IMR-90 (cell line): ENCODE measurements around the gene USP25. TPM values are rescaled to one million over a fixed set of nuclear protein-coding genes. Genes with fewer than 3 reads are reported as not detected.

ENCODE experiments used
- ATAC-seq: fragments of 200-7000 bp; cut with Tn5 transposase; 2 replicates; pipeline ENCODE4 v1.9.1; 2020; ENCODE audit warnings: low read depth, mild to moderate bottlenecking, moderate library complexity
- BruUV-seq: library from RNA; stranded (reverse); fragments of 400-500 nt; replicated peaks from 2 replicates; lab custom pipeline; 2021; lab: Mats Ljungman, UMichigan
- CTCF ChIA-PET: fragments of 300-600 bp; formaldehyde crosslinking; extraction: SDS; loops from one replicate; lab custom pipeline; 2021; ENCODE audit warnings: antibody characterized with exemption; lab: Yijun Ruan, JAX
- POLR2A ChIA-PET: fragments of 300-600 bp; sonication (Branson Sonifier 250); formaldehyde crosslinking; loops from one replicate; lab custom pipeline; 2022; ENCODE audit warnings: antibody characterized with exemption; ENCODE audit not compliant: unreplicated experiment; lab: Charles Lee
- DNase-seq: peaks from one replicate; pipeline ENCODE4 v3.0.0; 2013
- H2AFZ ChIP-seq: replicated peaks from 2 replicates; pipeline ENCODE3; 2013; ENCODE audit warnings: low read length, mild to moderate bottlenecking; ENCODE audit not compliant: poor library complexity
- H2AK5ac ChIP-seq: 2 replicates; pipeline ENCODE4 v1.6.1; 2013; ENCODE audit warnings: low read depth, low read length, inconsistent platforms
- H2AK9ac ChIP-seq: replicated peaks from 2 replicates; pipeline ENCODE3; 2013; ENCODE audit warnings: mild to moderate bottlenecking, low read depth, low read length, moderate library complexity; ENCODE audit not compliant: poor library complexity
- H2BK120ac ChIP-seq: 2 replicates; pipeline ENCODE4 v1.6.1; 2013; ENCODE audit warnings: low read depth, low read length, inconsistent platforms
- H2BK15ac ChIP-seq: 3 replicates; pipeline ENCODE4 v1.6.1; 2013; ENCODE audit warnings: low read depth, low read length, inconsistent platforms
- H2BK20ac ChIP-seq: 2 replicates; pipeline ENCODE4 v1.6.1; 2013; ENCODE audit warnings: low read depth, mild to moderate bottlenecking, inconsistent platforms, low read length, moderate library complexity
- H2BK5ac ChIP-seq: 2 replicates; pipeline ENCODE4 v1.6.1; 2013; ENCODE audit warnings: mild to moderate bottlenecking, low read depth, low read length, inconsistent platforms; ENCODE audit not compliant: poor library complexity, severe bottlenecking
- H3K14ac ChIP-seq: replicated peaks from 2 replicates; pipeline ENCODE4 v1.6.1; 2013; ENCODE audit warnings: low read depth, low read length, inconsistent platforms
- H3K18ac ChIP-seq: 2 replicates; pipeline ENCODE4 v1.6.1; 2013; ENCODE audit warnings: low read depth, low read length, control low read depth
- H3K23ac ChIP-seq: 2 replicates; pipeline ENCODE4 v1.6.1; 2013; ENCODE audit warnings: low read depth, low read length, inconsistent platforms
- H3K27ac ChIP-seq: 2 replicates; pipeline ENCODE4 v1.5.1; 2013; ENCODE audit warnings: mild to moderate bottlenecking, control low read depth, low read length; ENCODE audit not compliant: insufficient read depth
- H3K27me3 ChIP-seq: 2 replicates; pipeline ENCODE4 v1.6.1; 2013; ENCODE audit warnings: low read length; ENCODE audit not compliant: control insufficient read depth, insufficient read depth
- H3K36me3 ChIP-seq: 2 replicates; pipeline ENCODE4 v1.6.1; 2013; ENCODE audit warnings: low read length, mixed read lengths; ENCODE audit not compliant: control insufficient read depth, insufficient read depth
- H3K4ac ChIP-seq: 2 replicates; pipeline ENCODE4 v1.6.1; 2013; ENCODE audit warnings: low read depth, low read length, inconsistent platforms
- H3K4me1 ChIP-seq: 2 replicates; pipeline ENCODE4 v1.6.1; 2013; ENCODE audit warnings: low read length, mixed read lengths; ENCODE audit not compliant: control insufficient read depth, insufficient read depth
- H3K4me2 ChIP-seq: 2 replicates; pipeline ENCODE4 v1.6.1; 2013; ENCODE audit warnings: low read depth, mild to moderate bottlenecking, control low read depth, low read length, moderate library complexity
- H3K4me3 ChIP-seq: 2 replicates; pipeline ENCODE4 v1.5.1; 2013; ENCODE audit warnings: low read depth, mild to moderate bottlenecking, control low read depth, low read length, moderate library complexity; ENCODE audit not compliant: insufficient read depth
- H3K56ac ChIP-seq: 2 replicates; pipeline ENCODE4 v1.6.1; 2013; ENCODE audit warnings: low read length, inconsistent platforms; ENCODE audit not compliant: insufficient read depth; ENCODE audit errors: extremely low read depth
- H3K79me1 ChIP-seq, 2 experiments: 2 replicates each; pipeline ENCODE4 v1.6.1; 2013; ENCODE audit warnings: low read length in 2 of 2, inconsistent platforms in 1 of 2, low read depth in 1 of 2
- H3K9ac ChIP-seq: 2 replicates; pipeline ENCODE4 v1.6.1; 2013; ENCODE audit warnings: low read depth, low read length, control low read depth
- H3K9me1 ChIP-seq: 2 replicates; pipeline ENCODE4 v1.6.1; 2013; ENCODE audit warnings: low read length, inconsistent platforms; ENCODE audit not compliant: insufficient read depth
- H3K9me3 ChIP-seq: 2 replicates; pipeline ENCODE4 v1.6.1; 2013; ENCODE audit warnings: low read length; ENCODE audit not compliant: control insufficient read depth, insufficient read depth
- H4K20me1 ChIP-seq: 2 replicates; pipeline ENCODE4 v1.6.1; 2013; ENCODE audit warnings: low read length, inconsistent platforms; ENCODE audit not compliant: insufficient read depth
- H4K5ac ChIP-seq: 2 replicates; pipeline ENCODE4 v1.6.1; 2013; ENCODE audit warnings: mild to moderate bottlenecking, low read depth, low read length, control low read depth
- H4K8ac ChIP-seq, 2 experiments: 2 replicates each; pipeline ENCODE4 v1.6.1; 2013; ENCODE audit warnings: low read depth in 2 of 2, low read length in 2 of 2, control low read depth in 1 of 2, inconsistent platforms in 1 of 2
- H4K91ac ChIP-seq: 2 replicates; pipeline ENCODE4 v1.6.1; 2013; ENCODE audit warnings: low read depth, low read length, inconsistent platforms; ENCODE audit not compliant: insufficient read depth
- BHLHE40 ChIP-seq: fragments of 150-350 bp; IDR thresholded peaks from 2 replicates; pipeline ENCODE4 v1.6.1; 2016; ENCODE audit warnings: mild to moderate bottlenecking, low read depth, low read length
- CEBPB ChIP-seq: IDR thresholded peaks from 2 replicates; pipeline ENCODE4 v1.6.1; 2012; ENCODE audit warnings: low read depth, low read length, improper control_type of control experiment
- CHD1 ChIP-seq: IDR thresholded peaks from 2 replicates; pipeline ENCODE4 v1.6.1; 2012; ENCODE audit warnings: low read depth, low read length, improper control_type of control experiment
- ELK1 ChIP-seq: fragments of 150-350 bp; IDR thresholded peaks from 2 replicates; pipeline ENCODE4 v1.6.1; 2016; ENCODE audit warnings: low read depth, mild to moderate bottlenecking, low read length, moderate library complexity, borderline replicate concordance
- FOS ChIP-seq: fragments of 150-350 bp; IDR thresholded peaks from 2 replicates; pipeline ENCODE4 v1.6.1; 2016; ENCODE audit warnings: low read depth, low read length
- NFE2L2 ChIP-seq: fragments of 150-350 bp; IDR thresholded peaks from 2 replicates; pipeline ENCODE4 v1.6.1; 2016; ENCODE audit warnings: low read depth, mild to moderate bottlenecking, low read length
- POLR2A ChIP-seq: IDR thresholded peaks from 2 replicates; pipeline ENCODE4 v1.6.1; 2012; ENCODE audit warnings: mild to moderate bottlenecking, low read depth, low read length
- RAD21 ChIP-seq: IDR thresholded peaks from 2 replicates; pipeline ENCODE4 v1.6.1; 2012; ENCODE audit warnings: low read length, improper control_type of control experiment
- RCOR1 ChIP-seq: IDR thresholded peaks from 2 replicates; pipeline ENCODE4 v1.6.1; 2012; ENCODE audit warnings: mild to moderate bottlenecking, low read length, improper control_type of control experiment; ENCODE audit not compliant: insufficient replicate concordance
- USF2 ChIP-seq: fragments of 150-350 bp; IDR thresholded peaks from 2 replicates; pipeline ENCODE4 v1.6.1; 2017; ENCODE audit warnings: mild to moderate bottlenecking, antibody characterized with exemption, low read length, low read depth
- WGBS, 2 experiments: methylation state at CpG; one replicate each; pipeline versions ENCODE4 v1.1.5 to v1.1.7; 2013; ENCODE audit warnings: missing lambda C conversion rate in 2 of 2; ENCODE audit not compliant: insufficient read length in 1 of 2; ENCODE audit errors: extremely low coverage in 2 of 2; 5-methylcytosine and 5-hydroxymethylcytosine counted together
- dilution Hi-C: fragments of 300-500 bp; cut with HindIII; formaldehyde crosslinking; loops from one replicate; pipeline ENCODE4 v1.14.3; 2018; ENCODE audit warnings: low sequenced_read_pairs; ENCODE audit not compliant: unreplicated experiment
- in situ Hi-C: fragments of 300-500 bp; cut with MboI; formaldehyde crosslinking; loops from 3 replicates; pipeline ENCODE4 v1.14.3; 2019; ENCODE audit warnings: low sequenced_read_pairs, inconsistent platforms, mixed read lengths
- intact Hi-C: fragments of 100-400 bp; cut with micrococcal nuclease; formaldehyde crosslinking; loops from 2 replicates; pipeline ENCODE4 v1.10.0; 2022
- polyA plus RNA-seq, 3 experiments: library from polyadenylated mRNA; depleted of rRNA; stranded (reverse); fragments of >200 nt; gene quantifications; 2 replicates each; pipeline ENCODE4 v1.2.3, GENCODE V29; 2012; ENCODE audit warnings: low replicate concordance in 1 of 3
- total RNA-seq: library from RNA; depleted of rRNA; stranded (reverse); fragments of >200 nt; gene quantifications from 2 replicates; pipeline ENCODE4 v1.2.3, GENCODE V29; 2012
- TF ChIP-seq, protein P1 (sequence below): conservative IDR thresholded peaks from 2 replicates; pipeline ENCODE4 v1.5.1; 2012; ENCODE audit warnings: mild to moderate bottlenecking, low read depth, low read length, improper control_type of control experiment

Gene USP25
- total and polyA plus RNA-seq, 2 of the 4 experiments (the other 2 are of a cell fraction): 9.3 to 23.3 TPM

- H3K27ac ChIP-seq: no peak overlapping the region
- no peak overlapping the region for H3K4me3 ChIP-seq
- ATAC-seq: no peak
- no peak overlapping the region for H4K91ac ChIP-seq
- no peak overlapping the region for H3K4me2 ChIP-seq
- in situ Hi-C loops: no loop called here
- H3K9me1 ChIP-seq: peaks cover 7% of the 10 kb centered on the region; the same call in 1 of the 2 replicates
- ChIA-PET POLR2A (no interaction called here), CTCF (no interaction called here)
- H3K18ac ChIP-seq: no peak overlapping the region
- no peak for TF ChIP-seq RAD21
- no peak for TF ChIP-seq NFE2L2
- TF ChIP-seq, protein P1, sequence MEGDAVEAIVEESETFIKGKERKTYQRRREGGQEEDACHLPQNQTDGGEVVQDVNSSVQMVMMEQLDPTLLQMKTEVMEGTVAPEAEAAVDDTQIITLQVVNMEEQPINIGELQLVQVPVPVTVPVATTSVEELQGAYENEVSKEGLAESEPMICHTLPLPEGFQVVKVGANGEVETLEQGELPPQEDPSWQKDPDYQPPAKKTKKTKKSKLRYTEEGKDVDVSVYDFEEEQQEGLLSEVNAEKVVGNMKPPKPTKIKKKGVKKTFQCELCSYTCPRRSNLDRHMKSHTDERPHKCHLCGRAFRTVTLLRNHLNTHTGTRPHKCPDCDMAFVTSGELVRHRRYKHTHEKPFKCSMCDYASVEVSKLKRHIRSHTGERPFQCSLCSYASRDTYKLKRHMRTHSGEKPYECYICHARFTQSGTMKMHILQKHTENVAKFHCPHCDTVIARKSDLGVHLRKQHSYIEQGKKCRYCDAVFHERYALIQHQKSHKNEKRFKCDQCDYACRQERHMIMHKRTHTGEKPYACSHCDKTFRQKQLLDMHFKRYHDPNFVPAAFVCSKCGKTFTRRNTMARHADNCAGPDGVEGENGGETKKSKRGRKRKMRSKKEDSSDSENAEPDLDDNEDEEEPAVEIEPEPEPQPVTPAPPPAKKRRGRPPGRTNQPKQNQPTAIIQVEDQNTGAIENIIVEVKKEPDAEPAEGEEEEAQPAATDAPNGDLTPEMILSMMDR: no peak
- no peak for TF ChIP-seq RCOR1
- TF ChIP-seq CHD1: no peak
- no peak for TF ChIP-seq USF2
- no peak for TF ChIP-seq ELK1
- no peak for TF ChIP-seq BHLHE40
- TF ChIP-seq FOS: no peak
- TF ChIP-seq CEBPB: no peak
- TF ChIP-seq POLR2A: no peak
- no peak overlapping the region for H4K8ac ChIP-seq
- H3K9ac ChIP-seq: no peak overlapping the region
- peaks cover 20% of the 10 kb centered on the region for H4K20me1 ChIP-seq
- H3K14ac ChIP-seq: no peak overlapping the region
- no peak overlapping the region for H2BK5ac ChIP-seq
- no peak overlapping the region for H2AFZ ChIP-seq
- peaks cover 5% of the 10 kb centered on the region for H3K4me1 ChIP-seq
- no peak overlapping the region for H3K23ac ChIP-seq
- H2BK15ac ChIP-seq: no peak overlapping the region
- no TSS peak for BruUV-seq
- H3K4ac ChIP-seq: no peak overlapping the region
- intact Hi-C loops: loop anchor here (2.0 kb wide), 1 partner anchor 14 kb away; no protein-coding TSS in a partner anchor
- H4K5ac ChIP-seq: no peak overlapping the region
- no peaks in the 10 kb centered on the region for H3K36me3 ChIP-seq
- H2AK9ac ChIP-seq: no peak overlapping the region
- DNase-seq: no peak
- H2BK120ac ChIP-seq: no peak overlapping the region
- H3K79me1 ChIP-seq: peaks cover 24 to 54% of the 10 kb centered on the region in 2 experiments
- H3K27me3 ChIP-seq: no peaks in the 10 kb centered on the region
- no peak overlapping the region for H3K56ac ChIP-seq
- no peak overlapping the region for H2AK5ac ChIP-seq
- dilution Hi-C loops: no loop called here
- H2BK20ac ChIP-seq: no peak overlapping the region
- WGBS, 2 experiments: no CpG with 5 or more reads among the region's 1 CpG
- H3K9me3 ChIP-seq: no peaks in the 10 kb centered on the region
These were observed 18.8 kb downstream of the USP25 start for GRCh38 chr21:15748586-15748985.
